ENCODE data around the gene MIPOL1. TPM values are rescaled to one million over a fixed set of nuclear protein-coding genes. Genes with fewer than 3 reads are reported as not detected.

Gene MIPOL1
- total and polyA plus RNA-seq, 9 of the 15 experiments (the other 6 are each of a cell fraction or from before 2014, with no cell fraction given), result 6.7 to 21.9 (median 12.4) TPM

DNA sequence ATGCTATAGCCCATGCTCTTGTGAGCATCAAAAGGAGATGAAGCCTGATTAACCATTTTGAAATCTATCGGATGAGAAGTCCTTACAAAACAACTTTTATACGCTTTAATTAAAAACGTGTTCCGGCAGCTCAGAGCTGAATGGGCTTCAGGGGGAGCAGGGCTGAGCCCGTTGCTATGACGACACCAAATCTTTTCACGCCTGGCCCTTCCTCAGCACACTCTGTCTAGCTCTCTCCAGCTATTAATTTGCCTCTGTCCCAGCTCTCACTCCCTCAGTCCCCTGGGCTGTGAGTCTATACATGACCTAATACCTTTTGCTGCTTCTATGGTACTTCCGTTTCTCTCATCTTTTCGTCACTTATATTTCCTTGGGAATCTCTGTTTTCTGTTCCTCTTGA lies 381.5 kb downstream of the MIPOL1 start:
- H2AFZ ChIP-seq (ENCODE audit: low read depth, low read length), result no peak overlapping the region
- no peaks in the 10 kb centered on the region; a peak in 1 of 5 replicates for H3K27me3 ChIP-seq (ENCODE audit: control insufficient read depth in 2 of 2, insufficient read depth in 2 of 2, low read length in 2 of 2)
- no peak for TF ChIP-seq ZNF3 (CRISPR knock-in tag; IDR thresholded peaks at IDR 0.05)
- TF ChIP-seq, protein P1, sequence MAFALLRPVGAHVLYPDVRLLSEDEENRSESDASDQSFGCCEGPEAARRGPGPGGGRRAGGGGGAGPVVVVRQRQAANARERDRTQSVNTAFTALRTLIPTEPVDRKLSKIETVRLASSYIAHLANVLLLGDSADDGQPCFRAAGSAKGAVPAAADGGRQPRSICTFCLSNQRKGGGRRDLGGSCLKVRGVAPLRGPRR (CRISPR knock-in tag; IDR thresholded peaks at IDR 0.05), result no peak
- TF ChIP-seq, protein P2, sequence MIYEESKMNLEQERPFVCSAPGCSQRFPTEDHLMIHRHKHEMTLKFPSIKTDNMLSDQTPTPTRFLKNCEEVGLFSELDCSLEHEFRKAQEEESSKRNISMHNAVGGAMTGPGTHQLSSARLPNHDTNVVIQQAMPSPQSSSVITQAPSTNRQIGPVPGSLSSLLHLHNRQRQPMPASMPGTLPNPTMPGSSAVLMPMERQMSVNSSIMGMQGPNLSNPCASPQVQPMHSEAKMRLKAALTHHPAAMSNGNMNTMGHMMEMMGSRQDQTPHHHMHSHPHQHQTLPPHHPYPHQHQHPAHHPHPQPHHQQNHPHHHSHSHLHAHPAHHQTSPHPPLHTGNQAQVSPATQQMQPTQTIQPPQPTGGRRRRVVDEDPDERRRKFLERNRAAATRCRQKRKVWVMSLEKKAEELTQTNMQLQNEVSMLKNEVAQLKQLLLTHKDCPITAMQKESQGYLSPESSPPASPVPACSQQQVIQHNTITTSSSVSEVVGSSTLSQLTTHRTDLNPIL (CRISPR knock-in tag; IDR thresholded peaks at IDR 0.05), result no peak
- no peak for TF ChIP-seq BCL6 (CRISPR knock-in tag; IDR thresholded peaks at IDR 0.05)
- TF ChIP-seq, protein P3, sequence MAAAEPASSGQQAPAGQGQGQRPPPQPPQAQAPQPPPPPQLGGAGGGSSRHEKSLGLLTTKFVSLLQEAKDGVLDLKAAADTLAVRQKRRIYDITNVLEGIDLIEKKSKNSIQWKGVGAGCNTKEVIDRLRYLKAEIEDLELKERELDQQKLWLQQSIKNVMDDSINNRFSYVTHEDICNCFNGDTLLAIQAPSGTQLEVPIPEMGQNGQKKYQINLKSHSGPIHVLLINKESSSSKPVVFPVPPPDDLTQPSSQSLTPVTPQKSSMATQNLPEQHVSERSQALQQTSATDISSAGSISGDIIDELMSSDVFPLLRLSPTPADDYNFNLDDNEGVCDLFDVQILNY (CRISPR knock-in tag; IDR thresholded peaks at IDR 0.05), result no peak
- peak; percentile 60 for TF ChIP-seq RFX1 (IDR thresholded peaks at IDR 0.05)
- TF ChIP-seq, protein P4, sequence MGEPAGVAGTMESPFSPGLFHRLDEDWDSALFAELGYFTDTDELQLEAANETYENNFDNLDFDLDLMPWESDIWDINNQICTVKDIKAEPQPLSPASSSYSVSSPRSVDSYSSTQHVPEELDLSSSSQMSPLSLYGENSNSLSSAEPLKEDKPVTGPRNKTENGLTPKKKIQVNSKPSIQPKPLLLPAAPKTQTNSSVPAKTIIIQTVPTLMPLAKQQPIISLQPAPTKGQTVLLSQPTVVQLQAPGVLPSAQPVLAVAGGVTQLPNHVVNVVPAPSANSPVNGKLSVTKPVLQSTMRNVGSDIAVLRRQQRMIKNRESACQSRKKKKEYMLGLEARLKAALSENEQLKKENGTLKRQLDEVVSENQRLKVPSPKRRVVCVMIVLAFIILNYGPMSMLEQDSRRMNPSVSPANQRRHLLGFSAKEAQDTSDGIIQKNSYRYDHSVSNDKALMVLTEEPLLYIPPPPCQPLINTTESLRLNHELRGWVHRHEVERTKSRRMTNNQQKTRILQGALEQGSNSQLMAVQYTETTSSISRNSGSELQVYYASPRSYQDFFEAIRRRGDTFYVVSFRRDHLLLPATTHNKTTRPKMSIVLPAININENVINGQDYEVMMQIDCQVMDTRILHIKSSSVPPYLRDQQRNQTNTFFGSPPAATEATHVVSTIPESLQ (CRISPR knock-in tag; IDR thresholded peaks at IDR 0.05), result no peak
- TF ChIP-seq, protein P5, sequence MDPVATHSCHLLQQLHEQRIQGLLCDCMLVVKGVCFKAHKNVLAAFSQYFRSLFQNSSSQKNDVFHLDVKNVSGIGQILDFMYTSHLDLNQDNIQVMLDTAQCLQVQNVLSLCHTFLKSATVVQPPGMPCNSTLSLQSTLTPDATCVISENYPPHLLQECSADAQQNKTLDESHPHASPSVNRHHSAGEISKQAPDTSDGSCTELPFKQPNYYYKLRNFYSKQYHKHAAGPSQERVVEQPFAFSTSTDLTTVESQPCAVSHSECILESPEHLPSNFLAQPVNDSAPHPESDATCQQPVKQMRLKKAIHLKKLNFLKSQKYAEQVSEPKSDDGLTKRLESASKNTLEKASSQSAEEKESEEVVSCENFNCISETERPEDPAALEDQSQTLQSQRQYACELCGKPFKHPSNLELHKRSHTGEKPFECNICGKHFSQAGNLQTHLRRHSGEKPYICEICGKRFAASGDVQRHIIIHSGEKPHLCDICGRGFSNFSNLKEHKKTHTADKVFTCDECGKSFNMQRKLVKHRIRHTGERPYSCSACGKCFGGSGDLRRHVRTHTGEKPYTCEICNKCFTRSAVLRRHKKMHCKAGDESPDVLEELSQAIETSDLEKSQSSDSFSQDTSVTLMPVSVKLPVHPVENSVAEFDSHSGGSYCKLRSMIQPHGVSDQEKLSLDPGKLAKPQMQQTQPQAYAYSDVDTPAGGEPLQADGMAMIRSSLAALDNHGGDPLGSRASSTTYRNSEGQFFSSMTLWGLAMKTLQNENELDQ (CRISPR knock-in tag; IDR thresholded peaks at IDR 0.05; ENCODE audit: borderline replicate concordance), result no peak
- no peaks in the 10 kb centered on the region for H3K9me1 ChIP-seq (ENCODE audit: control insufficient read depth, insufficient read depth, low read length)
- H3K9ac ChIP-seq (ENCODE audit: insufficient read depth in 1 of 2, low read depth in 2 of 2, low read length in 2 of 2), result no peak overlapping the region
- in situ Hi-C loops (cut with MboI), result loop anchor here (25.0 kb wide), 1 partner anchor 317 kb away; no protein-coding TSS in a partner anchor
- DNase-seq (ENCODE audit: extremely low read depth in 1 of 4, low spot score in 3 of 4) (no peak), ATAC-seq (no peak), FAIRE-seq (no peak)
- ChIA-PET CTCF (ENCODE audit: low intra/inter-chr PET ratio) (no interaction called here), POLR2A (no interaction called here)
- intact Hi-C loops (cut with micrococcal nuclease), result no loop called here
- H3K4me2 ChIP-seq (ENCODE audit: insufficient read depth, low read length), result no peak overlapping the region
- WGBS (ENCODE audit: insufficient coverage, low coverage, missing lambda C conversion rate), result 7% methylated on average over 9 of the region's 9 CpGs
- H3K27ac ChIP-seq (ENCODE audit: extremely low read depth, low read depth, low read length), result no peak overlapping the region
- BruUV-seq (replicated peaks), result no TSS peak
- no peaks in the 10 kb centered on the region for H3K9me3 ChIP-seq (replicated peaks; ENCODE audit: control insufficient read depth, insufficient read depth, low read depth, low read length)
- H3K4me3 ChIP-seq, result no peak overlapping the region
- peaks cover 0 to 9% of the 10 kb centered on the region in 2 experiments; a peak in 1 of 5 replicates for H3K4me1 ChIP-seq (replicated peaks in 1 of 2; ENCODE audit: control insufficient read depth in 2 of 2, insufficient read depth in 2 of 2, low read length in 2 of 2)
- no peaks in the 10 kb centered on the region for H3K36me3 ChIP-seq (ENCODE audit: control insufficient read depth, insufficient read depth, low read length)
- H3K79me2 ChIP-seq (ENCODE audit: control insufficient read depth, insufficient read depth, low read length), result no peaks in the 10 kb centered on the region
- H4K20me1 ChIP-seq (replicated peaks; ENCODE audit: control insufficient read depth, insufficient read depth, low read length), result no peaks in the 10 kb centered on the region

All from K562 (cell line).